Measurements from ENCODE around the gene NCK2.

Gene NCK2

DNA sequence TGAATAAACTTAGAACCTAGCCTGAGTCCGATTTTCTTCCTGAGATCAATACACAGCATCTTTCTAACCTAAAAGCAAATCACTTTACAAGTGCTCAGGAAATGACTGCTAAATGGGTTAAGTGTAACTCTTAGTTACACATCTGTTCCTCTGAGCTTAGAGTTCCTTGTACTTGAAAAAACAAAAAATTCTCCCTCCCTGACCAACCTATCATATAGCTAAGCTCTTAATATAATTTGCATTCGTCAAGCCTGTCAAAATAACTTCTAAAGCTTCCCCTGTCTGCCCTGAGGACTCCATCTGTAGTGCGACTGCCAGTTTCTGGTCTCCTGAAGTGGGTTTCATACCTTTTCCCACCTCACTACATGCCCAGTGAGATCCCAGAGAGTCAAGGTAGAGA lies 190.4 kb downstream of the NCK2 start:
- DNase-seq: no peak

- no peak for DNase-seq
Measured at GRCh38 chr2:105936954-105937353, 192.2 kb downstream of the NCK2 start.

GRCh38 chr2:105937498-105938097 lies 192.9 kb downstream of the NCK2 start:
- DNase-seq: no peak
